ENCODE results near the gene FEM1B. TPM values are rescaled to one million over a fixed set of nuclear protein-coding genes. Genes with fewer than 3 reads are reported as not detected.

Gene FEM1B
- total RNA-seq, 4 donors from 2014 or later, result 32.9 to 48.5 (median 40.9) TPM

- no peak for TF ChIP-seq CTCF (IDR thresholded peaks at IDR 0.05)
- ATAC-seq (ENCODE audit: low FRiP score), result no peak
These were observed 7.2 kb downstream of the FEM1B start for GRCh38 chr15:68284616-68285258.

GRCh38 chr15:68285259-68285980, 7.9 kb downstream of the FEM1B start:
- ATAC-seq (ENCODE audit: low FRiP score), result no peak

More at GRCh38 chr15:68284616-68285258, 7.2 kb downstream of the FEM1B start:
- DNase-seq (ENCODE audit: low spot score), result no peak

DNA sequence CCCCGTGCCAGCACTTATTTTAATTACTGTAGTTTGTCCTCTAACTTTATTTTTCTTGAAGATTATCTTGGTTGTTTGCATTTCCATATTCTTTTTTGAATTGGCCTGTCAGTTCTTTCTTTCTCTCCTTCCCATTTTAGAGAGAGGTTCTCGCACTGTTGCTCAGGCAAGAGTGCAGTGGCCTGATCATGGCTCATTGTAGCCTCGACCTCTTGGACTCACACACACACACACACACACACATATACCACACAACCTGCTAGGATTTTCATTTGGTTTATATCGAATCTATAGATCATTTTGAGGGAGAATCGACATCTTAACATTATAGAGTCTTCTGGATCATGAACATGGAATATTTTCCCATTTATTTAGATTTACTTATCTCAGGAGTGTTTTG, 8.7 kb downstream of the FEM1B start:
- TF ChIP-seq CTCF (IDR thresholded peaks at IDR 0.05), result no peak
- no peak for ATAC-seq (ENCODE audit: low FRiP score)
- DNase-seq (ENCODE audit: low spot score), result no peak

More at GRCh38 chr15:68285259-68285980, 7.9 kb downstream of the FEM1B start:
- no peak for DNase-seq (ENCODE audit: low spot score)
- no peak for TF ChIP-seq CTCF (IDR thresholded peaks at IDR 0.05)

GRCh38 chr15:68289057-68289456, 11.5 kb downstream of the FEM1B start:
- TF ChIP-seq CTCF (IDR thresholded peaks at IDR 0.05), result no peak
- ATAC-seq (ENCODE audit: low FRiP score), result no peak
- DNase-seq (ENCODE audit: low spot score), result no peak

DNA sequence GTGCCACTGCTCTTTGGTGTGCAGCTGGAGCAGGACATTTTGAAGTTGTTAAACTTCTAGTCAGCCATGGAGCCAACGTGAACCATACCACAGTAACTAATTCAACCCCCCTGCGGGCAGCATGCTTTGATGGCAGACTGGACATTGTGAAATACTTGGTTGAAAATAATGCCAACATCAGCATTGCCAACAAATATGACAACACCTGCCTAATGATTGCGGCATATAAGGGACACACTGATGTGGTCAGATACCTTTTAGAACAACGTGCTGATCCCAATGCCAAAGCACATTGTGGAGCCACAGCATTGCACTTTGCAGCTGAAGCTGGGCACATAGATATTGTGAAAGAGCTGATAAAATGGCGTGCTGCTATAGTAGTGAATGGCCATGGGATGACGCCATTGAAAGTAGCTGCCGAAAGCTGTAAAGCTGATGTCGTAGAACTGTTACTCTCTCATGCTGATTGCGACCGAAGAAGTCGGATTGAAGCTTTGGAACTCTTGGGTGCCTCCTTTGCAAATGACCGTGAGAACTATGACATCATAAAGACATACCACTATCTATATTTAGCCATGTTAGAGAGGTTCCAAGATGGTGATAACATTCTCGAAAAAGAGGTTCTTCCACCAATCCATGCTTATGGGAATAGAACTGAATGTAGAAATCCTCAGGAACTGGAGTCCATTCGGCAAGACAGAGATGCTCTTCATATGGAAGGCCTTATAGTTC, 12.2 kb downstream of the FEM1B start:
- DNase-seq (ENCODE audit: low spot score) (no peak), ATAC-seq (ENCODE audit: low FRiP score) (no peak)
- no peak for TF ChIP-seq CTCF (IDR thresholded peaks at IDR 0.05)

DNA sequence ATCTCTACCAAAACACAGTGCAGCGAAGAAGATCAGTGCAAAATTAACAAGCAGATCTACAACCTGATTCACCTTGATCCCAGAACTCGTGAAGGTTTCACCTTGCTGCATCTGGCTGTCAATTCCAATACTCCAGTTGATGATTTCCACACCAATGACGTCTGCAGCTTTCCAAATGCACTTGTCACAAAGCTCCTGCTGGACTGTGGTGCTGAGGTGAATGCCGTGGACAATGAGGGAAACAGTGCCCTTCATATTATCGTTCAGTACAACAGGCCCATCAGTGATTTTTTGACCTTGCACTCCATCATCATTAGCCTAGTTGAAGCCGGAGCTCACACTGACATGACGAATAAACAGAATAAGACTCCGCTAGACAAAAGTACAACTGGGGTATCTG, 13.2 kb downstream of the FEM1B start:
- TF ChIP-seq CTCF (IDR thresholded peaks at IDR 0.05), result no peak
- ATAC-seq (ENCODE audit: low FRiP score) (no peak), DNase-seq (ENCODE audit: low spot score) (no peak)
